Central memory CD8-positive, alpha-beta T cell (primary cell): ENCODE measurements around the gene QRSL1.
"Not testable (repeated sequence)": the region's sequence is repeated elsewhere in the genome, so short reads cannot be mapped to it uniquely, and the experiment has no call there.

Source experiments
- ATAC-seq: fragments of 150-1000 bp; cut with Tn5 transposase; replicated peaks from 2 replicates; pipeline ENCODE4 v1.10.0; 2022; ENCODE audit warnings: mild to moderate bottlenecking, moderate FRiP score, moderate number of reproducible peaks; ENCODE audit not compliant: poor library complexity, severe bottlenecking; ENCODE audit errors: extremely low read depth
- DNase-seq, 2 donors: peaks; one replicate each; pipeline ENCODE4 v3.0.0; 2021; ENCODE audit warnings: low spot score in 2 of 2
- H3K27ac Mint-ChIP-seq: one replicate; pipeline ENCODE4 v1.8.0; 2022; ENCODE audit warnings: low read depth, mild to moderate bottlenecking, moderate library complexity, mixed read lengths
- H3K27me3 Mint-ChIP-seq: one replicate; pipeline ENCODE4 v1.8.0; 2022; ENCODE audit warnings: mixed read lengths
- H3K36me3 Mint-ChIP-seq: one replicate; pipeline ENCODE4 v1.8.0; 2022; ENCODE audit warnings: mild to moderate bottlenecking, moderate library complexity, mixed read lengths; ENCODE audit not compliant: insufficient read depth
- H3K4me1 Mint-ChIP-seq: one replicate; pipeline ENCODE4 v1.8.0; 2022; ENCODE audit warnings: mixed read lengths
- H3K4me3 Mint-ChIP-seq: one replicate; pipeline ENCODE4 v1.8.0; 2022; ENCODE audit warnings: mild to moderate bottlenecking, moderate library complexity, mixed read lengths
- H3K9me3 Mint-ChIP-seq: one replicate; pipeline ENCODE4 v1.8.0; 2022; ENCODE audit warnings: mixed read lengths

QRSL1 gene

GRCh38 chr6:106629103-106629858, at the start of gene QRSL1, which contains the start of gene RTN4IP1:
QRSL1 (plus strand) TSS chr6:106629578; CDS start chr6:106629682, 104 bp downstream.
RTN4IP1 (minus strand) TSS chr6:106629498; CDS start chr6:106629021, 477 bp downstream.
- Mint-ChIP-seq H3K4me3 (peak within 1 kb of the TSS; percentile 97), H3K36me3 (peaks cover 12% of the 10 kb centered on the region), H3K27me3 (no peaks in the 10 kb centered on the region), H3K27ac (peak within 1 kb of the TSS; percentile 100), H3K4me1 (peaks cover 27% of the 10 kb centered on the region), H3K9me3 (no peaks in the 10 kb centered on the region)
- DNase-seq, result peak; percentile 75 to 89
- peak; percentile 95 for ATAC-seq

DNA sequence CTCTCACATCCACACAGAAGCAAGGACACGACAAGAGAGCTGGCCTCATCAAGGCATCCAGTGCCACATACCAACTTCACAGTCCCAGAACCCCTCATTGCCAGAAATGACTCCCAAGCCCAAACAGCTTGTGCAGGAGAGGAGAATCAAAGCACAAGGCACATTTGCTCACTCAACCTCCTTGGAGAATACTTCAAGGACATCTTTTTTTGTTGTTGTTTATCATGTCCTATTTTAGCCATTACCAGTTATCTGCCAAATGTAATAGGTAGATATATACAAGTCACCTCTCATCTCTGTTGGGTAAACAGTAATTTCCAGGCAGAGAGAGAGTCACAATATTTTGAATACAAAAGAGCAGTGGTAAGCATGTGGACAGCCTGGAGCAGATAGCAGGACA, 47.9 kb upstream of the QRSL1 start:
- no peak for ATAC-seq
- H3K27ac Mint-ChIP-seq, result no peak overlapping the region

GRCh38 chr6:106586815-106587415, 42.5 kb upstream of the QRSL1 start:
- Mint-ChIP-seq H3K27ac (no peak overlapping the region), H3K9me3 (no peaks in the 10 kb centered on the region), H3K27me3 (no peaks in the 10 kb centered on the region), H3K4me1 (no peaks in the 10 kb centered on the region), H3K36me3 (peaks cover 15% of the 10 kb centered on the region), H3K4me3 (no peak overlapping the region)
- DNase-seq (no peak), ATAC-seq (no peak)

More for the DNA sequence above, 47.9 kb upstream of the QRSL1 start:
- Mint-ChIP-seq H3K36me3 (peaks cover 13% of the 10 kb centered on the region), H3K9me3 (no peaks in the 10 kb centered on the region), H3K4me1 (no peaks in the 10 kb centered on the region), H3K27me3 (no peaks in the 10 kb centered on the region), H3K4me3 (no peak overlapping the region)
- no peak for DNase-seq

DNA sequence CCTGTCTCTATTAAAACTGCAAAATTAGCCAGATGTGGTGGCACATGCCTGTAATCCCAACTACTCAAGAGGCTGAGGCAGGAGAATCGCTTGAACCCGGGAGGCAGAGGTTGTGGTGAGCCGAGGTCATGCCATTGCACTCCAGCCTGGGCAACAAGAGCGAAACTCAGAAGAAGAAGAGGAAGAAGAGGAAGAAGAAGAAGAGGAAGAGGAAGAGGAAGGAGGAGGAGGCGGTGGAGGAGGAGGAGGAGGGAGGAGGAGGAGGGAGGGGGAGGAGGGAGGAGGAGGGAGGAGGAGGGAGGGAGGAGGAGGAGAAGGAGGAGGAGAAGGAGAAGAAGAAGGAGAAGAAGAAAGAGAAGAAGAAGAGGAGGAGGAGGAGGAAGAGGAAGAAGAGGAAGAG, 40.4 kb upstream of the QRSL1 start:
- H3K36me3 Mint-ChIP-seq, H3K4me3 Mint-ChIP-seq, DNase-seq, ATAC-seq, H3K4me1 Mint-ChIP-seq, H3K27me3 Mint-ChIP-seq, H3K9me3 Mint-ChIP-seq, H3K27ac Mint-ChIP-seq: not testable (repeated sequence)

- Mint-ChIP-seq H3K27me3 (no peaks in the 10 kb centered on the region), H3K27ac (no peak overlapping the region), H3K36me3 (peaks cover 8% of the 10 kb centered on the region), H3K4me1 (no peaks in the 10 kb centered on the region), H3K9me3 (no peaks in the 10 kb centered on the region), H3K4me3 (no peak overlapping the region)
- DNase-seq, result no peak
- no peak for ATAC-seq
Observed at GRCh38 chr6:106591111-106591825, 38.1 kb upstream of the QRSL1 start.

DNA sequence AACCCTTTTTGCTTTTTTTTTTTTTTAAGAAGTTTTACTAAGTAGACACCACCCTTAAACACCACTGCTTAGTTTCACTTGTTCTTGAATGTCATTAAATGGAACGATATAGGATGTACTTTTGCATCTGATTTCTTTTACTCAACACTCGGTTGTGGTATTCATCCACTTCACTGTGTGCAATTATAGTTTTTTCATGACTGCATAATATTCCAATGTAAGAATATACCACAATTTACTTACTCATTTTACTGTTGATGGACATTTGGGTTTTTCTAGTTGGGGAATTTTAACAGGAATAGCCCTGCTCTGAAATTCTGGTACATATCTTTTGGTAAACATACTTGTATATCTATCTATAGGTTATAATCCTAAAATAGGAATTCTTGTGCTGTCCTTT, 29.9 kb upstream of the QRSL1 start:
- no peak overlapping the region for H3K4me3 Mint-ChIP-seq
- H3K27ac Mint-ChIP-seq, result no peak overlapping the region
- ATAC-seq, result no peak
- H3K36me3 Mint-ChIP-seq, result peaks cover 4% of the 10 kb centered on the region
- H3K9me3 Mint-ChIP-seq, result no peaks in the 10 kb centered on the region
- DNase-seq, result no peak
- H3K4me1 Mint-ChIP-seq, result no peaks in the 10 kb centered on the region
- H3K27me3 Mint-ChIP-seq, result no peaks in the 10 kb centered on the region

DNA sequence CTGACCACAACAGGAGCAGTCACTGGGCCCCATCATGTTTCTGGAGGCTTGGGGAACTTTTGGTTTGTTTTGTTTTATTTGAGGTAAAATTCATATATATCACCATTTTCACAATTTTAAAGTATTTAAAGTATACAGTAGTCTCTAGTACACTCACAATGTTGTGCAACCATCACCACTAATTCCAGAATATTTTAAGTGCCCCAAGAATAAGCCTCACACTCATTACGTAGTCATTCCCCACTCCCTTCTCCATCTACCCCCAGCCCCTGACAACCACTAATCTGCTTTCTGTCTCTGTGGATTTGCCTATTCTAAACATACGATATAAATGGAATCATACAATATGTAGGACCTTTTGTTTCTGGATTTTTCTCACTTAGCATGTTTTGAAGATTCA, 29.0 kb upstream of the QRSL1 start:
- H3K27me3 Mint-ChIP-seq, result no peaks in the 10 kb centered on the region
- H3K4me1 Mint-ChIP-seq, result no peaks in the 10 kb centered on the region
- H3K4me3 Mint-ChIP-seq, result no peak overlapping the region
- no peaks in the 10 kb centered on the region for H3K9me3 Mint-ChIP-seq
- H3K27ac Mint-ChIP-seq, result no peak overlapping the region
- DNase-seq (no peak), ATAC-seq (no peak)
- H3K36me3 Mint-ChIP-seq, result peaks cover 3% of the 10 kb centered on the region

DNA sequence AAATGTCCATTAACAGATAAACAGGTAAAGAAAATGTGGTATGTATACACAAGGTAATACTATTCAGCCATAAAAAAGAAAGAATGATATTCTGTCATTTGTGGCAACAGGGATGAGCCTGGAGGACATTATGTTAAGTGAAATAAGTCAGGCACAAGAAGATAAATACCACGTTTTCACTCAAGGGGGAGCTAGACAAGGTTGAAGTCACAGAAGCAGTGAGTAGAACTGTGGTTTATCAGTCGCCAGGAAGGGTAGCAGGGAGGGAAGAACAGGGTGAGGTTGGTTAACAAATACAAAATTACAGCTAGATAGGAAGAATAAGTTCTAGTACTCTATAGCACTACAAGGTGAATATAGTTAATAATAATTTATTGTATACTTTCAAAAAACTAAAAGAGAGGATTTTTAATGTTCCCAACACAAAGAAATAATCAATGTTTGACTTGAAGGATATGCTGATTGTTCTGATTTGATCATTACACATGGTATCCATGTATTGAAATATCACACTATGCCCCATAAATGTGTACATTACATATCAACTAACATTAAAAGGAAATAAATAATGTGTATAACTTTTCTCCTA, 21.2 kb upstream of the QRSL1 start:
- Mint-ChIP-seq H3K9me3 (no peaks in the 10 kb centered on the region), H3K27me3 (no peaks in the 10 kb centered on the region), H3K4me3 (no peak overlapping the region), H3K4me1 (peaks cover 5% of the 10 kb centered on the region), H3K27ac (no peak overlapping the region), H3K36me3 (peaks cover 8% of the 10 kb centered on the region)
- ATAC-seq (no peak), DNase-seq (peak in 1 of 2 donors; percentile 13)

- H3K9me3 Mint-ChIP-seq, result no peaks in the 10 kb centered on the region
- H3K27me3 Mint-ChIP-seq, result no peaks in the 10 kb centered on the region
- no peak overlapping the region for H3K27ac Mint-ChIP-seq
- H3K4me3 Mint-ChIP-seq, result no peak overlapping the region
- DNase-seq (no peak), ATAC-seq (no peak)
- H3K36me3 Mint-ChIP-seq, result peaks cover 13% of the 10 kb centered on the region
- H3K4me1 Mint-ChIP-seq, result peaks cover 5% of the 10 kb centered on the region
Observed at GRCh38 chr6:106609699-106610098, 19.7 kb upstream of the QRSL1 start.

DNA sequence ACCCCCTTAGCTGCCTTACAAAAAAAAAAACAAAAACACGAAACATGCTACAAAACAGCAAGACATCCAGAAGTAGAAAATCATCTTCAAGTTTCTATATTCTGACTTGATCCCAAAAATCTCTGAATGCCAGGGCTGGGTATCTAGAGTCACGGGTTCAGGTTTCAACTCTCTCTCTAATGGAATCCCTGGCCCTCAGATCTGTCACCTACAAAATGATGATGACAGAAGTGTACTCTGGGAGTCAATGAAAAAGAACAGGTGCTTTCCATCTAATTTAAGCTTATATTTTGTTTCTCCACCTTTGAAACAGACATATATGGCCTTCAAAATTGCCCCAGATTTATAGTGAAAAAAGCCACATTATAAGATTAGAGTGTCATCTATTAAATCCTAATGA, 18.3 kb upstream of the QRSL1 start:
- H3K4me3 Mint-ChIP-seq, result no peak overlapping the region
- no peak for DNase-seq
- H3K4me1 Mint-ChIP-seq, result peaks cover 5% of the 10 kb centered on the region
- no peak for ATAC-seq
- H3K27ac Mint-ChIP-seq, result no peak overlapping the region
- no peaks in the 10 kb centered on the region for H3K27me3 Mint-ChIP-seq
- peaks cover 20% of the 10 kb centered on the region for H3K36me3 Mint-ChIP-seq
- no peaks in the 10 kb centered on the region for H3K9me3 Mint-ChIP-seq

DNA sequence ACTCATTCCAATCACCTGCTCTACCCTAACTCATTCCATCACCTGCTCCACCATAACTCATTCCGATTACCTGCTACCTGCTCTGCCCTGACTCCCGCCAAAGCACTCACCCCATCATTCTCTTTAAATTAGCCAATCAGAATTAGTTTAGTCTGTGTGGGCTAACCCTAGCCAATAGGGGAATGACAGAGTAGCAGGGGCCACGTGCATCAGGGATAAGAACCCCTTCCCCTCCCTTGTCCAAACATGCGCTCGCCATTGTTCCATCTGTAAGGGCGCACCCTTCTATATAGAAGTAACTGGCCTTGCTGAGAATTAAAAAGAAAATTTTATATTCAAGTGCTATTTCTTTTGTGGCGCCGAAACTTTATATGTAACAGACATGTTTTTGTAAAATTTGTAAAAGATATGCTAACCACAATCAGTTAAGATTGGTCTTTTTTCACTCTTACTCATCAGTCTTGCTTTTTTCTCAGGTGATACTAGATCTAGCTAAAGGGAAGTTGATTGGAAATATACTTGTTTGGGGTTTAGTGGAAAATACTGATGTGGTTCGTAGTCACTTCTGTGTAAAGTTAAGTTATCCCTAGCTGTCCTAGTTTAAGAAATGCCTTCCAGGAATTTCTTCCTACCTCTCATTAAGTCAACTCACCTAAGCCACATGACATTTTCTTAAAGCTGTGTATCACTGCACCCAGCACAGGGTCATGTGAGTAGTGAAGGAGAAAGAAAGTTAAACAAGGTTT, 16.5 kb upstream of the QRSL1 start:
- Mint-ChIP-seq H3K4me1 (peaks cover 5% of the 10 kb centered on the region), H3K36me3 (peaks cover 18% of the 10 kb centered on the region), H3K27me3 (no peaks in the 10 kb centered on the region), H3K27ac (no peak overlapping the region), H3K9me3 (no peaks in the 10 kb centered on the region), H3K4me3 (no peak overlapping the region)
- DNase-seq (no peak), ATAC-seq (no peak)

- Mint-ChIP-seq H3K4me1 (no peaks in the 10 kb centered on the region), H3K27ac (no peak overlapping the region), H3K9me3 (no peaks in the 10 kb centered on the region), H3K27me3 (no peaks in the 10 kb centered on the region), H3K36me3 (peaks cover 18% of the 10 kb centered on the region), H3K4me3 (no peak overlapping the region)
- no peak for ATAC-seq
- no peak for DNase-seq
Observed at GRCh38 chr6:106613590-106613989, 15.8 kb upstream of the QRSL1 start.
